Upper lobe of left lung (tissue), 4 donors: ENCODE results near the gene RHBDL1.
A peak's percentile ranks its signal among the peaks of the same experiment; 100 is the strongest.

Source experiments
- POLR2A ChIP-seq, 4 donors: fragments of 450-650 bp; IDR thresholded peaks; one replicate each; pipeline ENCODE4 v1.5.1; 2016 to 2017; ENCODE audit warnings: antibody characterized with exemption in 4 of 4, mild to moderate bottlenecking in 2 of 4
- TF ChIP-seq, protein P1 (sequence below), 6 experiments: fragments of 450-650 bp in 4 of 6; fragments of 200-600 bp in 2 of 6; sonication (generic) in 2 of 6; IDR thresholded peaks; one replicate each; pipeline ENCODE4 v1.5.1; 2016 to 2019; ENCODE audit warnings: antibody characterized with exemption in 6 of 6

DNA sequence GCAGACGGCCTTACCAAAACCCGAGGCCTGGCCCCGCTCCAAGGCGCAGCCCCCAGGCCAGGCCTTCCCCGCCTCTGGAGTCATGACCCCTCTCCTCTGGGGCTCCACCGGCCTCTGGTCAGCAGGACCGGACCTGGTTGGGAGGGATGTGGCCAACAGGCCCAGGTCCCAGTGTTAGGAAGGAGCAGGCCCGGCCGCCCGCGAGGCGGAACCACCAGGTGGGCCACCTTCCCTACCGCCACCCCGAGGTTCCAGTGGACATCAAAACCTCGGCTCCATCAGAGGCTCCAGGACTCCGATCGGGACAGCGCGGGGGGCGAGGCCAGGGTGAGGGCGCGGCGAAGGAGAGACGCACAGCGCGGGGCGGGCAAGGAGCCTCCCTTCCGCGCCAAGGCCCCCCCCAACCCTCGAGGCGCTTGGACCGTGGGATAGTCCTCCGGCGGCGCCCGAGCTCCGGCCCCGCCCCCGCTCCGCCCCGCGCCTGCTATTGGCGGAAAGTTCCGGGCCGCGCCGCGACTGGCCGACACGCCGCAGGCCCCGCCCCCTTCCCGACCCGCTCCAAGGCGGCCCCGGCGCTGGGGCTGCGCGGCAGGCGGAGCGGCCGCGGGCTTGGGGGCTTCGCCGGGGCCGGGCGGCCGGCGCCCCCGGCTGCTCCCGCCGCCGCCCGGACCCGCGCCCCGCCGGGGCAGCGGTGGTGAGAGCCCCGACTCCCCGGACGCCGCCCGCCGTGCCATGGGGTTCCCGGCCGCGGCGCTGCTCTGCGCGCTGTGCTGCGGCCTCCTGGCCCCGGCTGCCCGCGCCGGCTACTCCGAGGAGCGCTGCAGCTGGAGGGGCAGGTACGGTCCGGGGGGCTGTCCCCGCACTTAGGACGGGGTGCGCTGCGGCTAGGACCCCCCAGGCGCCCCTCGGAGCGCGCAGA is 39.3 kb downstream of the RHBDL1 start, which contains the start of gene METRN:
- TF ChIP-seq POLR2A (IDR thresholded peaks at IDR 0.05): peak in 1 of 4 donors; percentile 10
- TF ChIP-seq, protein P1, sequence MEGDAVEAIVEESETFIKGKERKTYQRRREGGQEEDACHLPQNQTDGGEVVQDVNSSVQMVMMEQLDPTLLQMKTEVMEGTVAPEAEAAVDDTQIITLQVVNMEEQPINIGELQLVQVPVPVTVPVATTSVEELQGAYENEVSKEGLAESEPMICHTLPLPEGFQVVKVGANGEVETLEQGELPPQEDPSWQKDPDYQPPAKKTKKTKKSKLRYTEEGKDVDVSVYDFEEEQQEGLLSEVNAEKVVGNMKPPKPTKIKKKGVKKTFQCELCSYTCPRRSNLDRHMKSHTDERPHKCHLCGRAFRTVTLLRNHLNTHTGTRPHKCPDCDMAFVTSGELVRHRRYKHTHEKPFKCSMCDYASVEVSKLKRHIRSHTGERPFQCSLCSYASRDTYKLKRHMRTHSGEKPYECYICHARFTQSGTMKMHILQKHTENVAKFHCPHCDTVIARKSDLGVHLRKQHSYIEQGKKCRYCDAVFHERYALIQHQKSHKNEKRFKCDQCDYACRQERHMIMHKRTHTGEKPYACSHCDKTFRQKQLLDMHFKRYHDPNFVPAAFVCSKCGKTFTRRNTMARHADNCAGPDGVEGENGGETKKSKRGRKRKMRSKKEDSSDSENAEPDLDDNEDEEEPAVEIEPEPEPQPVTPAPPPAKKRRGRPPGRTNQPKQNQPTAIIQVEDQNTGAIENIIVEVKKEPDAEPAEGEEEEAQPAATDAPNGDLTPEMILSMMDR (IDR thresholded peaks at IDR 0.05): peak in 1 of 6 experiments; percentile 8
